ENCODE data around the gene NUP85.
A peak's percentile ranks its signal among the peaks of the same experiment; 100 is the strongest.
"Not testable (repeated sequence)": the region's sequence is repeated elsewhere in the genome, so short reads cannot be mapped to it uniquely, and the experiment has no call there.

The NUP85 gene

DNA sequence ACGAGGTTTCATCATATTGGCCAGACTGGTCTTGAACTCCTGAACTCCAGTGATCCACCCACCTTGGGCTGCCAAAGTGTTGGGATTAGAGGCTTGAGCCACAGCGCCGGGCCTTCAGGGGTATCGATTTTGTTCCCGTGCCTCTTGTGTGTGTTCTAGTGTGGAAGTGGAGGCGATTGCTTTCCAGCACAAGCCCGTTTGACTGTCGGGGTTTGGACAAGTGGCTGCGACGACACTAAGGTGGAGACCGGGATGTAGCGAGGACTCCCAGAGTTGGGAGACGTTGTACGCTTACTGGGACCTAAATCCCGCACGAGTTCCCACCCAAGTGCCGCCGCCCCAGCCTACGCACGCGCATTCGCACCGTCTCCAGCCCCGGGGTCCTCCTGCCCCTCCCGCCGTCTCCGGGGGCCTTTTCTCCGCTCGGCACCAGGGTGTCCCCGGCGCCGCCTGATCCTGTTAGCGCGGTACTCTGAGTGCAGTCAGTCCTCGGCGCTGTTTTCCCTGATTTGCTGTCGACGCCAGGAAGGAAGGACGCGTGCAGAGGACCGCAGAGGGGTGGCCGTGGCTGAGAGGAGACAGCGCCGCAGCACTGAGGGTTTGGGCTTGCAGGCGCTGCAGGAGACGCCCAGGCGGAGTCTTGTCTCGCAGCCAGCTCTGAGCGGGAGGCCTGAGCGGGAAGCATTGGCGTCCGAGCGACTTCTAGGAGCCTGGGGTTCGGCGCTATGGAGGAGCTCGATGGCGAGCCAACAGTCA, at the start of gene NUP85:
TSS of gene NUP85 (plus strand) at position 643 of the 756 bp plus-strand sequence. CDS start at position 726, 83 bp downstream.
- Mint-ChIP-seq H3K27ac (peak within 1 kb of the TSS; percentile 100), H3K9me3 (no peaks in the 10 kb centered on the region), H3K36me3 (ENCODE audit: low read depth) (peaks cover 44% of the 10 kb centered on the region), H3K4me3 (peak within 1 kb of the TSS; percentile 97), H3K4me1 (ENCODE audit: low read depth) (peaks cover 32% of the 10 kb centered on the region), H3K27me3 (no peaks in the 10 kb centered on the region)
- DNase-seq = peak; percentile 96

DNA sequence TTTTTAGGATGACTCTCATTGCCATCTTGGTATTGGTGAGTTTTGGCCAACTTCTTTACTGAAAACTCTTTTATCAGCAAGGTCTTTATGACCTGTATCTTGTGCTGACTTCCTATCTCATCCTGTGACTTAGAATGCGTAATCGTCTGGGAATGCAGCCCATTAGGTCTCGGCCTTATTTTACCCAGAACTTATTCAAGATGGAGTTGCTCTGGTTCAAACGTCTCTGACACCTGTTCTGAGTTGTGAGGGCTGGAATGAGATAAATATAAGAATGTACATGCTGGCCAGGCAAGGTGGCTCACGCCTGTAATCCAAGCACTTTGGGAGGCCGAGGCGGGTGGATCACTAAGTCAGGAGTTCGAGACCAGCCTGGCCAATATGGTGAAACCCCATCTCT, 47.0 kb upstream of the NUP85 start:
- H3K4me3 Mint-ChIP-seq, H3K27ac Mint-ChIP-seq, H3K27me3 Mint-ChIP-seq, H3K9me3 Mint-ChIP-seq, DNase-seq: not testable (repeated sequence)
- Mint-ChIP-seq H3K36me3 (ENCODE audit: low read depth) (peaks cover 36% of the 10 kb centered on the region), H3K4me1 (ENCODE audit: low read depth) (peaks cover 21% of the 10 kb centered on the region)

GRCh38 chr17:75159196-75160031, 46.1 kb upstream of the NUP85 start:
- no peak overlapping the region for H3K27ac Mint-ChIP-seq
- no peak overlapping the region for H3K4me3 Mint-ChIP-seq
- peaks cover 21% of the 10 kb centered on the region for H3K4me1 Mint-ChIP-seq (ENCODE audit: low read depth)

DNA sequence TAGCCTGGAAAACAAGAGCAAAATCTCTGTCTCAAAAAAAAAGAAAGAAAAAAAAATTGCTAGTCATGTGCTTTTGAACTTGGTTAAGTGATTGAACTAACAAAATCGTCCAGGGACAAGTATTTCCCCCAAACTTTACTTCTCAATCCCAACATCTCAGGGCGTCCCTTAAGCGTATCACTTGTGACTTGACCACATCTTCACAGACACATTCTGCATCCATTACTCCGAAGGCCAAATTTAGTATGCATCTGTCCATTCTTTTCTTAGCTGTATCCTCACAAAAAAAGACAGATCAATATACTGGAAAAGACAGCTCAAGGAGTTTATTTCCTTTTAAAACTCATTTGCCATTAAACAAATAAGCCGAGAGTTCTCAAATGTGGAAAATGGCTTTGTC, 45.3 kb upstream of the NUP85 start:
- Mint-ChIP-seq H3K36me3 (ENCODE audit: low read depth) (peaks cover 41% of the 10 kb centered on the region), H3K4me3 (no peak overlapping the region), H3K27me3 (no peaks in the 10 kb centered on the region), H3K9me3 (no peaks in the 10 kb centered on the region), H3K4me1 (ENCODE audit: low read depth) (peaks cover 13% of the 10 kb centered on the region), H3K27ac (no peak overlapping the region)
- no peak for DNase-seq

More at GRCh38 chr17:75159196-75160031, 46.1 kb upstream of the NUP85 start:
- DNase-seq = no peak
- Mint-ChIP-seq H3K36me3 (ENCODE audit: low read depth) (peaks cover 36% of the 10 kb centered on the region), H3K27me3 (no peaks in the 10 kb centered on the region), H3K9me3 (no peaks in the 10 kb centered on the region)

GRCh38 chr17:75163074-75163473, 42.4 kb upstream of the NUP85 start:
- H3K36me3 Mint-ChIP-seq (ENCODE audit: low read depth) = peaks cover 64% of the 10 kb centered on the region
- H3K27ac Mint-ChIP-seq = no peak overlapping the region
- no peaks in the 10 kb centered on the region for H3K9me3 Mint-ChIP-seq
- no peaks in the 10 kb centered on the region for H3K27me3 Mint-ChIP-seq
- DNase-seq = no peak
- H3K4me1 Mint-ChIP-seq (ENCODE audit: low read depth) = peaks cover 7% of the 10 kb centered on the region
- H3K4me3 Mint-ChIP-seq = no peak overlapping the region

DNA sequence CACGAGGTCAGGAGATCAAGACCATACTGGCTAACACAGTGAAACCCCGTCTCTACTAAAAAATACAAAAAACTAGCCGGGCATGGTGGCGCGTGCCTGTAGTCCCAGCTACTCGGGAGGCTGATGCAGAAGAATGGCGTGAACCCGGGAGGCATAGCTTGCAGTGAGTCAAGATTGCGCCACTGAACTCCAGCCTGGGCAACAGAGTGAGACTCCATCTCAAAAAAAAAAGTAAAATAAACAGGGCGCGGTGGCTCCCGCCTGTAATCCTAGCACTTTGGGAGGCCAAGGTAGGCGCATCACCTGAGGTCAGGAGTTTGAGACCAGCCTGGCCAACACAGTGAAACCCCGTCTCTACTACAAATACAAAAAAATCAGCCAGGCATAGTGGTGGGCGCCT, 40.9 kb upstream of the NUP85 start:
- not testable (repeated sequence) for DNase-seq; H3K4me3 Mint-ChIP-seq; H3K4me1 Mint-ChIP-seq (ENCODE audit: low read depth); H3K9me3 Mint-ChIP-seq; H3K27me3 Mint-ChIP-seq
- Mint-ChIP-seq H3K36me3 (ENCODE audit: low read depth) (peaks cover 70% of the 10 kb centered on the region), H3K27ac (peak overlapping the region; percentile 26)

- Mint-ChIP-seq H3K27me3 (no peaks in the 10 kb centered on the region), H3K27ac (peak overlapping the region; percentile 14), H3K9me3 (no peaks in the 10 kb centered on the region), H3K4me1 (ENCODE audit: low read depth) (peaks cover 17% of the 10 kb centered on the region), H3K4me3 (no peak overlapping the region), H3K36me3 (ENCODE audit: low read depth) (peaks cover 87% of the 10 kb centered on the region)
- no peak for DNase-seq
Measured at GRCh38 chr17:75168998-75169397, 36.5 kb upstream of the NUP85 start.

- Mint-ChIP-seq H3K4me3 (no peak overlapping the region), H3K4me1 (ENCODE audit: low read depth) (peaks cover 23% of the 10 kb centered on the region), H3K27me3 (no peaks in the 10 kb centered on the region), H3K27ac (peak overlapping the region; percentile 60), H3K9me3 (no peaks in the 10 kb centered on the region), H3K36me3 (ENCODE audit: low read depth) (peaks cover 90% of the 10 kb centered on the region)
- no peak for DNase-seq
Measured at GRCh38 chr17:75173526-75173925, 32.0 kb upstream of the NUP85 start.

DNA sequence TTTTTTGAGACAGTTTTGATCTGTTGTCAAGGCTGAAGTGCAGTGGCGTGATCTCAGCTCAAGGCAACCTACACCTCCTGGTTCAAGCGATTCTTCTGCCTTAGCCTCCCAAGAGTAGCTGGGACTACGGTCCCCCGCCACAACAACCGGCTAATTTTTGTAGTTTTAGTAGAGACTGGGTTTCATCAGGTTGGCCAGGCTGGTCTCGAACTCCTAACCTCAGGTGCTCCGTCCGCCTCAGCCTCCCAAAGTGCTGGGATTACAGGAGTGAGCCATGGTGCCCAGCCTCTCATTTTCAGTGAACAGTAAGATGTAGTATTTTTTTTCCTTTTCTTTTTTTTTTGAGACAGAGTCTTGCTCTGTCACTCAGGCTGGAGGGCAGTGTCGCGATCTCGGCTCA, 30.5 kb upstream of the NUP85 start:
- Mint-ChIP-seq H3K4me1 (ENCODE audit: low read depth) (peaks cover 37% of the 10 kb centered on the region), H3K27me3 (no peaks in the 10 kb centered on the region), H3K4me3 (no peak overlapping the region), H3K9me3 (no peaks in the 10 kb centered on the region), H3K36me3 (ENCODE audit: low read depth) (peaks cover 95% of the 10 kb centered on the region), H3K27ac (peak overlapping the region; percentile 37)
- no peak for DNase-seq

DNA sequence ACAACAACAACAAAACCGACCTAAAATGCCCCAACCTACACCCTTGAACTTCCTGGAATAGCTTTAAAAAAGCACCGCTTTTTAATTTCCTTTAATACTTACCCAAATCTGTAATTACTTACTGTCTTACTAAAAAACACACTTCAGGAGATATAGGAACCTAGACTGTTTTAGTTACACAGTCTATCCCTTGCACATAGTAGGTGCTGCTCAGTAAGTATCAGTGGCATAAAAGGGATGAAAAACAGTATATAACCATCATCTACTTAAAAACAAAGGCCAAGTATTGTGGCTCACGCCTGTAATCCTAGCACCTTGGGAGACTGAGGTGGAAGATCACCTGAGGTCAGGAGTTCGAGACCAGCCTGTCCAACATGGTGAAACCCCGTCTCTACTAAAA, 28.9 kb upstream of the NUP85 start:
- Mint-ChIP-seq H3K9me3 (no peaks in the 10 kb centered on the region), H3K4me3 (no peak overlapping the region), H3K4me1 (ENCODE audit: low read depth) (peaks cover 46% of the 10 kb centered on the region), H3K36me3 (ENCODE audit: low read depth) (peaks cover 96% of the 10 kb centered on the region), H3K27me3 (no peaks in the 10 kb centered on the region), H3K27ac (peak overlapping the region; percentile 52)
- DNase-seq = no peak

DNA sequence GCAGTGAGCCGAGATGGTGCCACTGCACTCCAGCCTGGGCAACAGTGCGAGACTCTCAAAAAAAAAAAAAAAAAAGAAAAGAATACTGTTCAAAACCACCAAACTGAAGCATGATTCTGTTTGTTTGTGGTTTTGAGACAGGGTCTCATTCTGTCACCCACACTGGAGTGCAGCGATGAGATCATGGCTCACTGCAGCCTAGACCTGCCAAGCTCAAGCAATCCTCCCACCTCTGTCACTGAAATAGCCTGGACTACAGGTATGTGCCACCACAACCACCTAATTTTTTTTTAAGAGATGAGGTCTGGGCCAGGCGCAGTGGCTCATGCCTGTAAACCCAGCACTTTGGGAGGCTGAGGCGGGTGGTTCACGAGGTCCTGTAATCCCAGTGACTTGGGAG, 27.0 kb upstream of the NUP85 start:
- H3K4me1 Mint-ChIP-seq (ENCODE audit: low read depth) = peaks cover 39% of the 10 kb centered on the region
- H3K4me3 Mint-ChIP-seq = no peak overlapping the region
- no peaks in the 10 kb centered on the region for H3K9me3 Mint-ChIP-seq
- H3K27ac Mint-ChIP-seq = peak overlapping the region; percentile 61
- H3K36me3 Mint-ChIP-seq (ENCODE audit: low read depth) = peaks cover 84% of the 10 kb centered on the region
- H3K27me3 Mint-ChIP-seq = no peaks in the 10 kb centered on the region
- no peak for DNase-seq

- Mint-ChIP-seq H3K4me1 (ENCODE audit: low read depth) (peaks cover 43% of the 10 kb centered on the region), H3K27ac (peak overlapping the region; percentile 90), H3K9me3 (no peaks in the 10 kb centered on the region), H3K27me3 (no peaks in the 10 kb centered on the region), H3K4me3 (peak overlapping the region; percentile 95), H3K36me3 (ENCODE audit: low read depth) (peaks cover 58% of the 10 kb centered on the region)
- no peak for DNase-seq
Measured at GRCh38 chr17:75181110-75181509, 24.4 kb upstream of the NUP85 start.

- H3K4me3 Mint-ChIP-seq = peak overlapping the region; percentile 95
- peaks cover 41% of the 10 kb centered on the region for H3K4me1 Mint-ChIP-seq (ENCODE audit: low read depth)
- peaks cover 52% of the 10 kb centered on the region for H3K36me3 Mint-ChIP-seq (ENCODE audit: low read depth)
- DNase-seq = peak; percentile 64
- H3K27ac Mint-ChIP-seq = peak overlapping the region; percentile 90
- no peaks in the 10 kb centered on the region for H3K27me3 Mint-ChIP-seq
- H3K9me3 Mint-ChIP-seq = no peaks in the 10 kb centered on the region
Measured at GRCh38 chr17:75181608-75182318, 23.7 kb upstream of the NUP85 start.

- H3K27me3 Mint-ChIP-seq = no peaks in the 10 kb centered on the region
- H3K4me1 Mint-ChIP-seq (ENCODE audit: low read depth) = peaks cover 41% of the 10 kb centered on the region
- no peaks in the 10 kb centered on the region for H3K9me3 Mint-ChIP-seq
- peaks cover 48% of the 10 kb centered on the region for H3K36me3 Mint-ChIP-seq (ENCODE audit: low read depth)
- H3K4me3 Mint-ChIP-seq = peak overlapping the region; percentile 95
- no peak for DNase-seq
- H3K27ac Mint-ChIP-seq = peak overlapping the region; percentile 90
Measured at GRCh38 chr17:75182319-75182568, 23.2 kb upstream of the NUP85 start.

Measured in activated T-cell treated with anti-CD3 and anti-CD28 coated beads, Interleukin-2, amount 50 U/mL, for 24 hours (primary cell).